GM19328 (cell line): Measurements from ENCODE around the gene TELO2.

Source experiments
- ATAC-seq: cut with Tn5 transposase; IDR thresholded peaks from one replicate; pipeline ENCODE4 v1.9.1; 2021; ENCODE audit warnings: mild to moderate bottlenecking, moderate library complexity; ENCODE audit not compliant: unreplicated experiment

The TELO2 gene

GRCh38 chr16:1496464-1496863, 3.3 kb downstream of the TELO2 start:
- ATAC-seq = no peak

GRCh38 chr16:1497014-1497598, 3.9 kb downstream of the TELO2 start:
- no peak for ATAC-seq

GRCh38 chr16:1498899-1499676, 5.9 kb downstream of the TELO2 start:
- no peak for ATAC-seq

- no peak for ATAC-seq
These were observed 6.8 kb downstream of the TELO2 start for GRCh38 chr16:1499756-1500464.

- no peak for ATAC-seq
These were observed 7.4 kb downstream of the TELO2 start for GRCh38 chr16:1500465-1501150.

GRCh38 chr16:1501630-1502029, 8.5 kb downstream of the TELO2 start:
- ATAC-seq = no peak

GRCh38 chr16:1502092-1503004, 9.2 kb downstream of the TELO2 start:
- no peak for ATAC-seq

- no peak for ATAC-seq
These were observed 10.2 kb downstream of the TELO2 start for GRCh38 chr16:1503110-1503955.

- ATAC-seq = no peak
These were observed 12.1 kb downstream of the TELO2 start for GRCh38 chr16:1505073-1505844.

- no peak for ATAC-seq
These were observed 12.8 kb downstream of the TELO2 start for GRCh38 chr16:1505912-1506311.

GRCh38 chr16:1506494-1507213, 13.5 kb downstream of the TELO2 start:
- no peak for ATAC-seq

- ATAC-seq = no peak
These were observed 15.5 kb downstream of the TELO2 start for GRCh38 chr16:1508494-1509187.

GRCh38 chr16:1509307-1510221, 16.4 kb downstream of the TELO2 start:
- no peak for ATAC-seq

- ATAC-seq = no peak
These were observed 17.1 kb downstream of the TELO2 start for GRCh38 chr16:1510272-1510671.

GRCh38 chr16:1510941-1511351, 17.8 kb downstream of the TELO2 start:
- no peak for ATAC-seq
